Muscle of back (tissue), 11 donors: ENCODE results near the gene ROCK2. TPM values are rescaled to one million over a fixed set of nuclear protein-coding genes. Genes with fewer than 3 reads are reported as not detected.
"Not testable (repeated sequence)": the region's sequence is repeated elsewhere in the genome, so short reads cannot be mapped to it uniquely, and the experiment has no call there.

Experiments used
- DNase-seq, 3 donors: peaks; one replicate each; pipeline versions ENCODE4 v3.0.0 to v3.0.0-alpha.2; 2013
- polyA plus RNA-seq, 10 donors: library from polyadenylated mRNA; unstranded; fragments of 120-200 nt; gene quantifications; one replicate each; pipeline ENCODE4 v1.2.1, GENCODE V29; 2013; ENCODE audit not compliant: insufficient read length in 10 of 10

Gene ROCK2
- polyA plus RNA-seq, 10 donors, result 38.1 to 72.6 (median 46.9) TPM

DNA sequence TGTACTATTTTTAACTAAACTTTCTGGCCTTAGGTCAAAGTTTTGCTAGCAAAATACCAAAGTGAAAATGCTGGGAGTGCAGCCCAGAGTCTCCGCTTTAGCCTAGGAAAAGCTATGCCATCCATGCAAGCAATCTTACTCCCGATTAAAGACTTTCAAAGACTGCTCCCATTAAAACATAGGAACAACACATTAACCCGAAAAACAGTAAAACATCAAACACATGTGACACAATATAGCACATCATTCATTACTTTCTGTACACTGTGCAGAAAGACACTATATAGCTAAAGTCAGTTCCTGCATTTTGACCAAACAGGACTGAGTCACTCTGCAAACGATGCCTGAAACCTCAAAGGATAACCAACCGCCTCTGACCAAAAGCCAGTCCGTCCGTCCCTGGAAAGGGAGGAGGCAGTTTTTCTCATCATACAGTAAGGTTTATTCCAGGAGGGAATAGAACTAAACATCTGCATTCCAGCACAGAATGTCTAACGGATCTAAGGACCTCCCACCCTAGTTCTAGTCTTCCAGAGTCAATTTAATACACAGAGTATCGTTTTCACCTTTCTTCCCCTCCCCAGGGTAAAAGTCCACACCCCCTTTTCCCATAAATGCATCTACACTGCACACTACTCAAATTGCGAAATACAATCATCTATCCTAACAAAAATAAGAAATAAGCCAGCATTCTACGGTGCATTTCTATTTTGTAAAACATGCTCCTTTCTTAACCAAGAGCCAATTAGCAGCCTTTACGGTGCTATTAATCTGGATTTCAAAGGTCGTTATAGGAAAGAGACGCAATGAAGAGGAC lies 1.7 kb downstream of the ROCK2 start:
- peak; percentile 42 to 74 (median 44) for DNase-seq

DNA sequence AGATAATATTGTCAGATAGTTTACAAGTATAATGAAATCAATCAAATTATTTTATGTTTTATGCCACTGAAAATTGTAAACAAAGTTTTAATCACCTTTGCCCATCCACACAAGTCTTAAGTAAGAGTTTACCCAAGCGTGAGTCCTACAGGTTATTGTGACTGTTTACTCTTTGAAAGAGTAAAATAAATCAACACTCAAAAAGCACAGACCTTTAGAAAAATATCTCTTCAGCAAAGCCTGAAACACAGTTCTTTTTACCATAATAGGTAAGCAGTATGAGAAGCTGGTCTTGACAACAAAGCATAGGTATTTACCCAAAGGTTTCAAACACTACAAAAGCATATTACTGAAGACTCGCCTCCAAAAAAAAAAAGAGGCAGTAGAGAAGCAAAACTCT lies 3.7 kb downstream of the ROCK2 start:
- DNase-seq, result no peak

DNA sequence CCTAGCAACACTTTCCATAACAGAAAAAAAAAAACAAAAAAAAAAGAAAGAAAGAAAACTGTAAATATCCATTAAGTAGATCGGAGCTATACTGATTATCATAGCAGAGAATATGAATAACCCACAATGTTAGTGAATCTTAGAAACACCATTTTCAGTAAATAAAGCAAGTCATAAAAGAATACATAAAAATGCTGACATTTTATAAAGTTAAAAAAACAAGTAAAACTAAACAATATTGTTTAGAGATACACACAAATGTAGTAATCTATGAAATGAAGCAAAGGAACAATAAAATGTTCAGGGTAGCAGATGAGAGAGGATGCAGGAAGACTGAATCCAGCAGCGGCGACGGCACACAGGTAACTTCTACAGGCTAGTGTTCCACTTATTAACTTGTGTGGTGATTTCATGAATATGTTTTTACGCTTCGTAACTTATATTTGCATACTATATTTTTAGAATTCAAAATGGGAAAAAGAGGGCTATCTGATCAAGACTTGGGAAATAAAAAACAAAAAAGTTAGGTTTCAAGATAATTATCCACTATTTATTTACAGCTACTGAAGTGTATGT lies 4.8 kb downstream of the ROCK2 start:
- no peak for DNase-seq

DNA sequence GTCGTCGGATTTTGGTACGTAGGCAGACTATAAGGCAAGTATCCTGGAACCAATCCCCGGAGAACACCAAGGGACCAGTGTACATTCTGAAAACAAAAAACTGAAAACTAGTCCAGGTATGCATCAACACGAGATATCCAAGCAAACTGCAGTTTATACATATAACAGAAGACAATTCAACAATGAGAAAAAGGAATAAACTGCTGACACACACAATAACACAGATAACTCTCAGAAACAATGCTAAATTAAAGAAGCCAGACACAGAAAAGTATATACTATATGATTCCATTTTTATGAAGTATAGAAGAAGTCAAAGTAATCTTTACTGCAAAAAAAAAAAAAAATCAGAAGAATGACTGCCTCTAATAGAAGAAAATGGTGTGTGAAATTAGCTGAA lies 5.9 kb downstream of the ROCK2 start:
- no peak for DNase-seq

DNA sequence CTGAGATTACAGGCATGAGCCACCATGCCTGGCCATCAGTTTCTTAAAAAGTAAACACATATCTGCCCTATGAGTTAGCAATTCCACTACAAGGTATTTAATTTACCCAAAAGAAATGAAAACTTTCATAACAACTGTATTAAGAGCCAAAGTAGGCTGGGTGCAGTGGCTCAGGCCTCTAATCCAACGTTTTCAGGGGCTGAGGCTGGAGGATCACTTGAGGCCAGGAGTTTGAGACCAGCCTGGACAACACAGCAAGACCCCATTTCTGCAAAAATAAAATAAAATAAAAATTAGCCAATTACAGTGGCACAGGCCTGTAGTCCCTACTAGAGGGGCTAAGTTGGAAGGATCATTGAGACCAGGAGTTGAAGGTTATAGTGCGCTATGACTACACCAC lies 6.5 kb downstream of the ROCK2 start:
- DNase-seq, result no peak

DNA sequence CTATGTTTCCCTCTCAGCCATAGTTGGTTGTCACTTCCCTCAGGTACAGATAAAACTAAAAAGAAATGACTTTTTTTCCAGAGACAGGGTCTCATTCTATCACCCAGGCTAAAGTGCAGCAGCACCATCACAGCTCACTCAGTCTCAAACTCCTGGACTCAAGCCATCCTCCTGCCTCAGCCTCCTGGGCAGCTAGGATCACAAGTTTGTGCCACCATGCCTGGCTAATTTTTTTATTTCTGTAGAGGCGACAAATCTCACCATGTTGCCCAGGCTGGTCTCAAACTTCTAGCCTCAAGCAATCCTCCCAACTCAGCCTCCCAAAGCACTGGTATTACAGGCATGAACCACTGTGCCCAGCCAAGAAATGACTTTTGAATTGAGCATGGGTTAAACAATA lies 8.2 kb downstream of the ROCK2 start:
- no peak for DNase-seq

DNA sequence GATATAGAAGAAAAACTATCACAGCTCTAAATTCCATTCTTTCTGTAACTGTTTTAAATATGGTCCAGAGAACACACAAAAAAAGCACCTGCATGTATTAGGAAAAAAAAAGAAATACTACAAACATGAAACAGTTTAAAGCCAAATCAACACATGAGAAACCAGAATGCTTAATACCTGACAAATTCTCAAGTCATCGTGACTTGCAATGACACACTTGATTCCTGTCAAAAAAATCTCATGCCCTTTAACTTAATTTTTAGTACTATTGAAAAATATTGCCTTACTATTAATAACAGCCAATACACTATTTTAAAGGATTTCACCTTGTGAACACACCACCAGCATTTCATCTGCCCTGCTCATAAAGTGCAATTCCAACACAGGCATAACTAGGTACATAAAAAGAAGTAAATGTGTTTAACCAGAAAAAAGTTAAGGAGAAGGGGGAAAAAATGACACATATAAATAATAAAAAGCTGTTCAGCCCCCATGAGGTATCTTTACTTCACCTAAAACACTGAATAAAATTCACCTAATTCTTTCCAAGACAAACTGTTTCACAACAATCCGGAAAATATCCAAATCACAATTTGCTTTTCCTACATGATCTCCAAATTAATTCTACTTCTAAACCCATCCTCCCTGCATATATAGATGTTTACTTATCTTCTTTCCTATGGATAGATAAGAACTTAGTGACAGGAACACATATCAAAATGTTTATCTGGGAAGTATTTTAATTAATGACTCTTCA lies 10.8 kb downstream of the ROCK2 start:
- DNase-seq, result no peak

DNA sequence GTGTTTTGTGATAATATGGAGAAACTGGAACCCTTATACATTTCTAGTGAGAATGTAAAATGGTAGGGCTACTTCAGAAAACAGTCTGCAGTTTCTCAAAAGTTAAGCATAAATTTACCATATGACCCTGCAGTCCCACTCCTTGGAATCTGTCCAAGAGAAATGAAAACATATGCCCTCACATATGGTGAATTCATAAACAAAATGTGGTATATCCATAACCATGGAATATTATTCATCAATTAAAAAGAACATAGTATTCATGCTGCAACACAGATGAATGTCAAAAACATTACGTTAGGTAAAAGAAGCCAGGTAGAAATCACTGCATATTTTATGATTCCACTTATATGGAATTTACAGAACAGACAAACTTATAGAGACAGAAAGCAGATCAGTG lies 11.8 kb downstream of the ROCK2 start:
- no peak for DNase-seq

DNA sequence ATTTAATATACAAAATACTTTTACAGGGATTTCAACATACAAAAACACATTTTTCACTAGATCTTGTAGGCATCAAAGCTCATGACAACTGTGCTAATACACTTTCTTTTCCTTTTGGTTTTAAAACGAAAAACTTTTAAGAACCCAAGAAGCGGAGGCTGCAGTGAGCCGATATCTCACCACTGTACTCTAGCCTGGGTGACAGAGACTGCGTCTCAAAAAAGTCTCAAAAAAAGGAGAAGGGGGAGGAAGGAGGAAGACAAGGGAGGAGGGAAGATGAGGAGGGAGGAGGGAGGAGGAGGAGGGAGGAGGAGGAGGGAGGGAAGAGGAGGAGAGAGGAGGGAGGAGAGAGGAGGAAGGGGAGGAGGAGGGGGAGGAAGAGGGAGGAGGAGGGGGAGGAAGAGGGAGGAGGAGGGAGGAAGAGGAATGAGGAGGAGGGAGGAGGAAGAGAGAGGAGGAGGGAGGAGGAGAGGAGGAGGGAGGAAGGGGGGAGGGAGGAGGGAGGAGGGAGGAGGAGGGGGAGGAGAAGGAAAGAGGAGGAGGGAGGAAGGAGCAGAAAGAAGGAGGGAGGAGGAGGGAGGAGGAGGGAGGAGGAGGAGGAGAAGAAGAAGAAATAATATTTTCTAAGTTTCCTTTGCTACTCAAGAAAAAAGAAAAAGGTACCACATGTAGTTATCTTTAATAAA lies 13.8 kb downstream of the ROCK2 start:
- no peak for DNase-seq

DNA sequence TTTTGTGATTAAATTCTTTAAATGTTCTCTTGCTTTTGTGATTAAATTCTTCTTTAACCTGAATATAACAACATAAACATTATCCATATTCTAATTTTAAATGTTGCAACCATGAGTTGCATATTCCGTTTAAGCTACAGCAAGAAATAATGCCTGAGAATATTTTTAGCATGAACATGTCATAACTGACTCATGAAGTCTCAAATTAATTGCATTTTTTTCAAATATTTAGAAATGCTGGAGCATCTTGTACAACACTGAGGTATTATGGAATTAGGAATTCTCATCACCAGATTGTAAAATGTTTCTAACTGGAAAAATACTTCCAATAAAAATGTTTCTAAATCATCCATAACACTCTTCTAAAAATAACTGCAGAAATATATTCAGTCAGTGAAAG lies 14.7 kb downstream of the ROCK2 start:
- DNase-seq, result peak in 2 of 3 donors; percentile 26 to 35

DNA sequence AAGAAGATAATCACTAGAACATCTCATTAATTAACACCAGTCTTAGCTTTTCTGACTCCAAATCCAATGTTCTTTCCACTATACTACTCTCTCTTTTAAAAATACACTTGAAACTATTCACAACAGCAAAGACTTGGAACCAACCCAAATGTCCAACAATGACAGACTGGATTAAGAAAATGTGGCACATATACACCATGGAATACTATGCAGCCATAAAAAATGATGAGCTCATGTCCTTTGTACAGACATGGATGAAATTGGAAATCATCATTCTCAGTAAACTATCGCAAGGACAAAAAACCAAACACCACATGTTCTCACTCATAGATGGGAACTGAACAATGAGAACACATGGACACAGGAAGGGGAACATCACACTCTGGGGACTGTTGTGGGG lies 15.9 kb downstream of the ROCK2 start:
- not testable (repeated sequence) for DNase-seq

DNA sequence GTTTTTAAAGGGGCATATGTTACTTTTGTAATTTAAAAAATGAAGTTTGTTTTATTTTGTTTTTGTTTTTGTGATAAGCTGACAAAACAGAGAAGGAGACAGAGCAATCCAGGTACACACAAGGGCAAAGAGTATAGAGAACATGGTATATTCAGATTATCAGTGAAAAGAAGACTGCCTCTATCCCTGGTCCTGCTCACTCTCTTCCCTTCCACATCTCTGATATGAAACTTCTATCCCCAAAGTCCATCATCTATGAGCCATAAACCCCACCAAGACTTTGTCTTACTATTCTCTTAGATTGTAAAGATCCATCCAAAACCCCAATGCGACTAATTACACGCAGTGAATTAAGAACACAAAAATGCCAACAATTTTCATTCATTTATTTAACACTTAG lies 16.6 kb downstream of the ROCK2 start:
- no peak for DNase-seq

DNA sequence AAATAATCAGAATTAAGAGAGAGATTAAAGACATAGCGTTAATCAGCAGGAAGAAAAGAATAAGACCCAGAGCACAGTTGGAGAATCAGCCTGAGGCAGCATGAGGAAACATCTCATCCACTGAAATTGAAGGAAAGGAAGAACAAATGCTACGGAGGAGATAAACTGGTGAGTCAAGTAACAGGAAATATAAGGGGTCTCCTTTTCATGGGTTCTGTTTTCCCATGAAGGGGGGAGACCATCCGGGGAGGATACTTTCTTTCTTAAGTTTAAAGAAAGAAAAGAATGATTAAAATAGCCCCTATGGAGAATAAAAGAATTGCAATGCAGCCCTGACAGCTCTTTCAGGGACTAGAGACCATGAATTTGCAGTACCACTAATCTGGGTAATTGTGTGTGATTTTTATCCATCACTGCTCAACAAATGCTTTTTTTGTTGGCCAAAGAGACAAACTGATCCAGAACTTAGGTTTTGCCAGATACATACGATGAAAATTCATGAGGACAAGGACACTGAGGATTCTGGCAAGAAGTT lies 17.7 kb downstream of the ROCK2 start:
- no peak for DNase-seq

DNA sequence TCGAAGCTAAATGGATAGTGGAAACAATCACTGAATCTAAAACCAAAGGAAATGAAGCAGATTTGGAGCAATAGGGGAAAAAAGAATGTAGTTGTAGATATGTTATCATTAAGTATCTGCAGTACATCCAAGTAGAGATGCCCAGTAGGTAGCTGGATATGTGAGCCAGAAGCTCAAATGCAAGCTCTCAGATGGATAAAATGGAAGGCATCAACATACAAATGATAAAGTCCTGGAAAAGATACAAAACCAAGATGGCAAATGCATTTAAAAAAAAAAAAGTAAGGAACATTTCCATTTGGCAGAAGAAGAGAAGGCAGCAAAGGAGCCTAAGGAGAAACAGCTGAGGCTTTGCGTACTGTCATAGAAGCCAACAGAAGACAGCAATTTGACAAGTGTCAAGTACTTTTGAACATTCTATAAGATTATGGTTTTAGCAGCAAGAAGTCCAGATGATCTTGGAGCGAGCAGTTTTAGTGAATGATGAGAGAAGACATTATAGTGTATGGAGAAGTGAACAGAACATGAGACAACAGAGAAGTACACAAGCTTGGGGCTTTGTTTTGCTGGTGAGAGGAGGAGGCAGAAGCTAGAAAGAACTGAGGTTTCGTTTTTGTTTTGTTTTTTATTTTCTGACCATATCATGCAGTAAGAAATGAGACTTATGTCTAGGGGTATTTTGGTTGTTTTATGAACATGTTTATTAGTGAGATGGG lies 18.3 kb downstream of the ROCK2 start:
- DNase-seq, result no peak

DNA sequence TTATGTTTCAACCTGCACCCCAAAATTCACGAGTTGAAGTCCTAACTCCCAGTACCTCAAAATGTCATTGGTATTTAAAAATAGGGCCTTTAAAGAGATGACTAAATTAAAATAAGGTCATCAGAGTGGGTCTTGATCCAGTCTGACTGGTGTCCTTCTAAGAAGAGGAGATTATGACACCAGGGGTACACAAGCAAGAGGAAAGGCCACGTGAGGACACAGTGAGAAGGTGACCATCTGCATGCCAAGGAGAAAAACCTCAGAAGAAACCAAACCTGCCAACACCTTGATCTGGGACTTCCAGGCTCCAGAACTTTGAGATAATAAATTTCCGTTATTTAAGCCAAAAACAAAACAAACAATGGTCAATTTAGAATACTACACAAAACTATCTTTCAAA lies 22.6 kb downstream of the ROCK2 start:
- DNase-seq, result no peak

DNA sequence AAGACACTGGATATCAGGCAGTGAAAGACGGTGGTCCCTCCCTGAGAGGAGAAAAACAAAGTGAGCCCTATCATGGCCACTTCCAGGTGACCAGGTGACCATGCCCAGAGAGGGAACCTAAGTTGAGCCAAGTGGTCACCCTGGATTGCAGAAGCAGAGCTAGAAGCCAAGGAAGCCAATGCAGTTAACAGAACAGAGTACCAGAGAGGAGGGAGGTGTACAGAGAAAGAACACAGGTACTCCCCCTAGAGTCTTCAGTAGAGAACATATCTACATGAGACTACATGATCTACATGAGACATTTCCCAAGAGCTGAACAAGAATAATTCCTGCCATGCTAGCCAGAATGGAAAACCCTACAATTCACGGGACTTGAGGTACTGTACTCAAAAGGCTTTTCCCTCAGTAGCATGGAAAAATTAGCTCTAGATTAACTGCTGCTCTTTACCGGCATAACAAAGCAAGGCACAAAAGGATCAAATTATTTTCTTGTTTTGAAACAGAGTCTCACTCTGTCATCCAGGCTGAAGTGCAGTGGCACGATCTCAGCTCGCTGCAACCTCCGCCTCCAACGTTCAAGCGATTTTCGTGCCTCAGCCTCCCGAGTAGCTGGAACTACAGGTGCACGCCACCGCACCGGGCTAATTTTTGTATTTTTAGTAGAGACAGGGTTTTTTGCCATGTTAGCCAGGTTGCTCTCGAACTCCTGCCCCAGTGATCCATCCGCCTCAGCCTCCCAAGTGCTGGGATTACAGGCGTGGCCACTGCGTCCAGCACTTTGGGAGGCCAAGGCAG lies 23.5 kb downstream of the ROCK2 start:
- DNase-seq, result no peak

DNA sequence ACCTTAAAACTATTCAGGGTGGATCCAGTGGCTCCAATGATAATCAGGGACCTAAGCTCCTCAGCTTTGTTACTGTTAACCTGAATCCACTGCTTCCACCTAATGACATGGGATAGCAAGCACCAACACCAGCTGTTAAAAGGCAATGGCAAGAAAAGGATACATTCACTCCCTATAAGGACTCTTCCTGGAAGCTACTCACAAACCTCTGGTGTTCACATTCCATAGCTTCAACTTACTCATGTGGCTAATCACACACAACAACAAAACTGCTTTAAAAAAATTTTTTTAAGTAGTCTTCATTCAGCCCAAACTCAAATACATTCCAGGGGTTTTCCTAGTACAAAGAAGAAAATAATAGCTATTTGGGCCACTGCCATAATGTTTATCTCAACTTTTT lies 24.5 kb downstream of the ROCK2 start:
- DNase-seq, result no peak

DNA sequence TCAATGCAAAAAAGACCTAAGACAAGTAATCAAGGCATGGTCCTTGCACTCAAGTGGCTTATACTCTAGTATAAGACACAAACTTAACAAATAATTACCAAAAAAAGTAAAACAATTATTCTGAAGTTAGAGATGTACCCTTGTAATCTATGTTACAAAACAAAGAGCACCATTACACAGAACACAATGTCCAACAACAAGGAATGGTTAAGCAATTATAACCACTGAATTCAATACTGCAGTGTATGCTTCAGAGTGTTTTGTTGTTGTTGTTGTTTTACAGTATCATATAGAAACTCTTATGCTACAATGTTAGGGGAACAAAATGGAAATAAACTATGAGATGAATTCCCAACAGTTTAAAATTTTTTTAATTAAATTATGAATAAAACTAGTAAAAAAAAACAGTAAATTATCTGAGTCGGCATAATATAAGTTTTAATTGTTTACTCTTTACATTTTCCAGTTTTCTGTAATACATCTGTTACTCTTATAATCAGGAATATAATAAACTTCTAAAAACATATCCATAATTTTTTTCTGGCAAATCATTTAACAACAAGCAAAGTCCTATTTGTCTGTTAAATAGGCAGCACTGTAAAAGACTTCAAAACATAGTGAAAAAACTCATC lies 29.2 kb downstream of the ROCK2 start:
- no peak for DNase-seq

DNA sequence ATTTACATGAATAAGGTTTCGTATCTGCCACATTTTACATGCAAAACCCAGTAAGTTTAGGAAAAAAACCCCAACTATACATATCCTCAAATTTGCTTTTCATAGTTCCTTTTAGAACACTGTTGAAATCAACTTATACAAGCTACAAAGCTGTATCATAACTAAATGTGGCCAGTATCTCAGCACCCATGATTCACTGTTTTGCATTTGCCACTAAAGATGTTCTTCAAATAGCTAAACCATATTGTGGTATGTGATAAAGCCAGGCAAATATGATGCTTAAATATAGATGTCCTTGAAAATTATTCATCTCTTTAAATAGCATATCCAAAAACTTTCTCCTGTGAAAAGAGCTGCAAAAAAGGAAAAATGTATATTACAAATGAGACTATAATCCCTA lies 29.9 kb downstream of the ROCK2 start:
- no peak for DNase-seq
